SK-N-SH (cell line): Measurements from ENCODE around the gene MSANTD3. TPM values are rescaled to one million over a fixed set of nuclear protein-coding genes. Genes with fewer than 3 reads are reported as not detected.
"Not testable (repeated sequence)": the region's sequence is repeated elsewhere in the genome, so short reads cannot be mapped to it uniquely, and the experiment has no call there.

Experiments used
- CTCF ChIA-PET: fragments of 300-600, 350-600 bp; formaldehyde crosslinking; extraction: SDS; loops from one replicate; lab custom pipeline; 2021; lab: Yijun Ruan, JAX
- POLR2A ChIA-PET: fragments of 350-600 bp; sonication (Branson Sonifier 250); formaldehyde crosslinking; extraction: SDS; loops from one replicate; lab custom pipeline; 2020; ENCODE audit warnings: antibody characterized with exemption, inconsistent platforms; lab: Yijun Ruan, JAX
- DNase-seq: peaks from one replicate; pipeline ENCODE4 v3.0.0; 2012
- H2AFZ ChIP-seq: fragments of 200-600 bp; sonication (generic); 2 replicates; pipeline ENCODE4 v1.8.1; 2016; ENCODE audit warnings: antibody characterized with exemption, mild to moderate bottlenecking, low read depth
- H3F3A ChIP-seq: fragments of 200-600 bp; sonication (generic); replicated peaks from 2 replicates; pipeline ENCODE3; 2016; ENCODE audit warnings: antibody characterized with exemption, mild to moderate bottlenecking; ENCODE audit not compliant: insufficient read depth
- H3K27ac ChIP-seq, 2 experiments: fragments of 200-500 bp in 1 of 2; fragments of 200-600 bp in 1 of 2; sonication (Bioruptor generic) in 1 of 2; sonication (generic), shearing (Covaris generic) in 1 of 2; 2 replicates each; pipeline versions ENCODE4 v1.5.1 to v1.6.1; 2014 to 2016; ENCODE audit warnings: low read depth in 2 of 2, inconsistent platforms in 1 of 2, low read length in 1 of 2, mild to moderate bottlenecking in 1 of 2, mixed read lengths in 1 of 2
- H3K27me3 ChIP-seq: fragments of 200-600 bp; sonication (generic), shearing (Covaris generic); 2 replicates; pipeline ENCODE4 v1.6.1; 2016; ENCODE audit warnings: mixed run types; ENCODE audit not compliant: insufficient read depth
- H3K36me3 ChIP-seq, 2 experiments: fragments of 200-500 bp in 1 of 2; fragments of 200-600 bp in 1 of 2; sonication (Bioruptor generic) in 1 of 2; sonication (generic) in 1 of 2; replicated peaks in 1 of 2; 2 replicates each; pipeline versions ENCODE3 to v1.5.1; 2014 to 2016; ENCODE audit warnings: low read length in 1 of 2, mild to moderate bottlenecking in 1 of 2; ENCODE audit not compliant: insufficient read depth in 2 of 2, control insufficient read depth in 1 of 2
- H3K4me1 ChIP-seq, 2 experiments: fragments of 200-500 bp in 1 of 2; fragments of 200-600 bp in 1 of 2; sonication (Bioruptor generic) in 1 of 2; sonication (generic), shearing (Covaris generic) in 1 of 2; 2 replicates each; pipeline versions ENCODE4 v1.5.1 to v1.6.1; 2014 to 2016; ENCODE audit warnings: low read depth in 1 of 2, low read length in 1 of 2, mixed run types in 1 of 2; ENCODE audit not compliant: insufficient read depth in 2 of 2, control insufficient read depth in 1 of 2
- H3K4me2 ChIP-seq: fragments of 200-600 bp; sonication (generic), shearing (Covaris generic); 2 replicates; pipeline ENCODE4 v1.6.1; 2017; ENCODE audit warnings: mixed run types
- H3K4me3 ChIP-seq, 2 experiments: fragments of 200-500 bp in 1 of 2; fragments of 200-600 bp in 1 of 2; sonication (Bioruptor generic) in 1 of 2; sonication (generic), shearing (Covaris generic) in 1 of 2; 2 replicates each; pipeline versions ENCODE4 v1.5.1 to v1.8.1; 2014 to 2016; ENCODE audit warnings: low read depth in 2 of 2, inconsistent platforms in 1 of 2, low read length in 1 of 2, mild to moderate bottlenecking in 1 of 2, mixed read lengths in 1 of 2, moderate library complexity in 1 of 2
- H3K79me2 ChIP-seq: fragments of 200-600 bp; sonication (generic); 2 replicates; pipeline ENCODE4 v1.8.1; 2017; ENCODE audit warnings: mild to moderate bottlenecking; ENCODE audit not compliant: insufficient read depth
- H3K9ac ChIP-seq: fragments of 200-600 bp; sonication (generic); 2 replicates; pipeline ENCODE4 v1.6.1; 2017; ENCODE audit warnings: mixed run types
- H3K9me2 ChIP-seq: fragments of 200-600 bp; sonication (generic); 2 replicates; pipeline ENCODE4 v1.6.1; 2017; ENCODE audit warnings: mixed run types
- H3K9me3 ChIP-seq: fragments of 200-600 bp; sonication (generic); 2 replicates; pipeline ENCODE4 v1.6.1; 2017; ENCODE audit warnings: mixed run types, mild to moderate bottlenecking, moderate library complexity
- H4K20me1 ChIP-seq: fragments of 200-600 bp; sonication (generic); 2 replicates; pipeline ENCODE4 v1.6.1; 2017; ENCODE audit warnings: mild to moderate bottlenecking, mixed run types; ENCODE audit not compliant: insufficient read depth
- CHD2 ChIP-seq: fragments of 150-350 bp; IDR thresholded peaks from 2 replicates; pipeline ENCODE4 v1.6.1; 2018; ENCODE audit warnings: low read length; ENCODE audit not compliant: partially characterized antibody
- EZH2phosphoT487 ChIP-seq: fragments of 200-600 bp; sonication (generic); IDR thresholded peaks from 2 replicates; pipeline ENCODE4 v1.6.1; 2017; ENCODE audit warnings: low read depth, mixed run types, mild to moderate bottlenecking, antibody characterized with exemption, moderate library complexity, borderline replicate concordance
- FOXJ3 ChIP-seq: sonication (generic); formaldehyde crosslinking; IDR thresholded peaks from 2 replicates; pipeline ENCODE4 v1.5.1; 2020; ENCODE audit warnings: mild to moderate bottlenecking, missing genetic modification reagents
- GATA2 ChIP-seq: sonication (generic); formaldehyde crosslinking; IDR thresholded peaks from 2 replicates; pipeline ENCODE4 v1.5.0; 2020; ENCODE audit warnings: mild to moderate bottlenecking, missing genetic modification reagents
- IRF3 ChIP-seq: fragments of 150-350 bp; IDR thresholded peaks from 2 replicates; pipeline ENCODE4 v1.6.1; 2016; ENCODE audit warnings: mild to moderate bottlenecking, low read depth, low read length
- JUND ChIP-seq: IDR thresholded peaks from 2 replicates; pipeline ENCODE4 v1.4.0; 2012
- NRF1 ChIP-seq: IDR thresholded peaks from 2 replicates; pipeline ENCODE4 v1.6.1; 2012; ENCODE audit warnings: low read depth, mild to moderate bottlenecking, low read length
- REST ChIP-seq: IDR thresholded peaks from 2 replicates; pipeline ENCODE4 v1.6.1; 2012; ENCODE audit warnings: mild to moderate bottlenecking, low read depth, low read length, moderate library complexity
- RXRA ChIP-seq: IDR thresholded peaks from 2 replicates; pipeline ENCODE4 v1.4.0; 2012; ENCODE audit warnings: low read depth, mild to moderate bottlenecking, borderline replicate concordance
- TAF1 ChIP-seq: IDR thresholded peaks from 2 replicates; pipeline ENCODE4 v1.6.1; 2012; ENCODE audit warnings: low read depth, mild to moderate bottlenecking, low read length, moderate library complexity, borderline replicate concordance
- TEAD4 ChIP-seq: IDR thresholded peaks from 2 replicates; pipeline ENCODE4 v1.4.0; 2012; ENCODE audit warnings: mild to moderate bottlenecking, borderline replicate concordance; ENCODE audit not compliant: insufficient read depth
- WGBS: methylation state at CpG from one replicate; pipeline ENCODE4 v1.1.6; 2017; ENCODE audit warnings: low lambda C conversion rate; 5-methylcytosine and 5-hydroxymethylcytosine counted together
- polyA plus RNA-seq, 3 experiments: library from polyadenylated mRNA; depleted of rRNA; stranded (reverse); fragments of >200 nt; gene quantifications; 2 replicates each; pipeline ENCODE4 v1.2.3, GENCODE V29; 2012
- TF ChIP-seq, protein P1 (sequence below): IDR thresholded peaks from 2 replicates; pipeline ENCODE4 v1.4.0; 2012; ENCODE audit warnings: low read depth, borderline replicate concordance
- TF ChIP-seq, protein P2 (sequence below): IDR thresholded peaks from 2 replicates; pipeline ENCODE4 v1.4.0; 2012; ENCODE audit warnings: low read depth, borderline replicate concordance

MSANTD3 gene
- polyA plus RNA-seq, 1 of the 3 experiments (the other 2 are of a cell fraction) = 48.3 TPM

GRCh38 chr9:100419166-100419565 is 7.8 kb upstream of the MSANTD3 start:
- no peak for DNase-seq
- Histone ChIP-seq H3K4me1 (no peaks in the 10 kb centered on the region), H3K4me2 (no peak overlapping the region), H3K27me3 (no peaks in the 10 kb centered on the region), H3K9me2 (no peaks in the 10 kb centered on the region), H3K27ac (no peak overlapping the region), H2AFZ (no peak overlapping the region), H3K79me2 (no peaks in the 10 kb centered on the region), H3F3A (no peaks in the 10 kb centered on the region), H3K9ac (no peak overlapping the region), H3K9me3 (no peaks in the 10 kb centered on the region), H3K36me3 (no peaks in the 10 kb centered on the region), H3K4me3 (no peak overlapping the region), H4K20me1 (no peaks in the 10 kb centered on the region)
- TF ChIP-seq, protein P1, sequence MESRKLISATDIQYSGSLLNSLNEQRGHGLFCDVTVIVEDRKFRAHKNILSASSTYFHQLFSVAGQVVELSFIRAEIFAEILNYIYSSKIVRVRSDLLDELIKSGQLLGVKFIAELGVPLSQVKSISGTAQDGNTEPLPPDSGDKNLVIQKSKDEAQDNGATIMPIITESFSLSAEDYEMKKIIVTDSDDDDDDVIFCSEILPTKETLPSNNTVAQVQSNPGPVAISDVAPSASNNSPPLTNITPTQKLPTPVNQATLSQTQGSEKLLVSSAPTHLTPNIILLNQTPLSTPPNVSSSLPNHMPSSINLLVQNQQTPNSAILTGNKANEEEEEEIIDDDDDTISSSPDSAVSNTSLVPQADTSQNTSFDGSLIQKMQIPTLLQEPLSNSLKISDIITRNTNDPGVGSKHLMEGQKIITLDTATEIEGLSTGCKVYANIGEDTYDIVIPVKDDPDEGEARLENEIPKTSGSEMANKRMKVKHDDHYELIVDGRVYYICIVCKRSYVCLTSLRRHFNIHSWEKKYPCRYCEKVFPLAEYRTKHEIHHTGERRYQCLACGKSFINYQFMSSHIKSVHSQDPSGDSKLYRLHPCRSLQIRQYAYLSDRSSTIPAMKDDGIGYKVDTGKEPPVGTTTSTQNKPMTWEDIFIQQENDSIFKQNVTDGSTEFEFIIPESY = no peak
- TF ChIP-seq, protein P2, sequence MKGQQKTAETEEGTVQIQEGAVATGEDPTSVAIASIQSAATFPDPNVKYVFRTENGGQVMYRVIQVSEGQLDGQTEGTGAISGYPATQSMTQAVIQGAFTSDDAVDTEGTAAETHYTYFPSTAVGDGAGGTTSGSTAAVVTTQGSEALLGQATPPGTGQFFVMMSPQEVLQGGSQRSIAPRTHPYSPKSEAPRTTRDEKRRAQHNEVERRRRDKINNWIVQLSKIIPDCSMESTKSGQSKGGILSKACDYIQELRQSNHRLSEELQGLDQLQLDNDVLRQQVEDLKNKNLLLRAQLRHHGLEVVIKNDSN = no peak
- TF ChIP-seq JUND (no peak), TAF1 (no peak), FOXJ3 (CRISPR knock-in tag) (no peak), EZH2phosphoT487 (no peak), REST (no peak), GATA2 (no peak), IRF3 (no peak), TEAD4 (no peak), NRF1 (no peak), RXRA (no peak), CHD2 (no peak)
- CTCF ChIA-PET = interaction anchor here (1.5 to 2.3 kb wide), 3 partner anchors 8 to 183 kb away, joined by 4 to 8 read pairs (median 5); partner anchors contain the start of gene MSANTD3
- POLR2A ChIA-PET = no interaction called here
- WGBS = 94% methylated on average over 3 of the region's 3 CpGs

DNA sequence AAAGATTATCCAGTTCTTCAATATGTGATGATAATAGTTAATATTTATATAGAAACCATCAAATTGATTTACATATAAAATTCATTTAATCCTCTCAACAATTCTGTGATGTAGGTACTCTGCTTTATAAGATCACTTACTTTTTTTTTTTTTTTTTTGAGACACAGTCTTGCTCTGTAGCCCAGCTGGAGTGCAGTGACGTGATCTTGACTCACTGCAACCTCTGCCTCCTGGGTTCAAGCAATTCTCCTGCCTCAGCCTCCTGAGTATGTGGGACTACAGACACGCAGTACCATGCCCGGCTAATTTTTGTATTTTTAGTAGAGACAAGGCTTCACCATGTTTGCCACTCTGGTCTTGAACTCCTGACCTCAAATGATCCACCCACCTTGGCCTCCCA is 5.8 kb upstream of the MSANTD3 start:
- H3K4me3 ChIP-seq, H3K36me3 ChIP-seq, H3K27me3 ChIP-seq, CTCF ChIA-PET, H3K4me1 ChIP-seq, H3K9me3 ChIP-seq, H3K9ac ChIP-seq, H2AFZ ChIP-seq, H3K4me2 ChIP-seq, H4K20me1 ChIP-seq, H3K79me2 ChIP-seq, DNase-seq, H3F3A ChIP-seq, H3K27ac ChIP-seq, POLR2A ChIA-PET, H3K9me2 ChIP-seq: not testable (repeated sequence)
- WGBS = 80% methylated on average over 3 of the region's 3 CpGs
